ENCODE data around the gene TXNDC11. TPM values are rescaled to one million over a fixed set of nuclear protein-coding genes. Genes with fewer than 3 reads are reported as not detected.

Gene TXNDC11
- polyA plus RNA-seq, 2 of the 4 experiments (the other 2 are of a cell fraction), result 22.7 to 42.4 TPM

GRCh38 chr16:11639925-11640899, 102.4 kb downstream of the TXNDC11 start:
- H3K4me3 ChIP-seq, result peak overlapping the region; percentile 32
- H3K4me2 ChIP-seq, result peak overlapping the region; percentile 89
- DNase-seq (ENCODE audit: low read depth in 1 of 2, low spot score in 1 of 2) (peak; percentile 94 to 100), ATAC-seq (peak; percentile 91 to 94), FAIRE-seq (peak; percentile 86)
- no peaks in the 10 kb centered on the region for H3K9me3 ChIP-seq
- H3K4me1 ChIP-seq, result peaks cover 57% of the 10 kb centered on the region
- WGBS (ENCODE audit: missing lambda C conversion rate), result 6% methylated on average over 24 of the region's 25 CpGs
- H3K27ac ChIP-seq, result peak overlapping the region; percentile 99 to 100
- ChIA-PET CTCF (interaction anchor here (0.6 to 4.3 kb wide), 34 partner anchors 9 to 253 kb away, joined by 3 to 65 read pairs (median 5); partner anchors contain the start of genes LITAF and SNN), POLR2A (interaction anchor here (0.5 to 3.4 kb wide), 24 partner anchors 8 to 270 kb away, joined by 3 to 57 read pairs (median 4); partner anchors contain the start of genes LITAF, TXNDC11 and ZC3H7A)
- TF ChIP-seq HDAC2 (IDR thresholded peaks at IDR 0.05), result no peak
- TF ChIP-seq CBX2 (IDR thresholded peaks at IDR 0.05; ENCODE audit: borderline replicate concordance, low read depth), result no peak
- TF ChIP-seq HOXB5 (CRISPR knock-in tag; IDR thresholded peaks at IDR 0.05), result peak; percentile 47; the same call in 1 of the 2 replicates
- TF ChIP-seq, protein P1, sequence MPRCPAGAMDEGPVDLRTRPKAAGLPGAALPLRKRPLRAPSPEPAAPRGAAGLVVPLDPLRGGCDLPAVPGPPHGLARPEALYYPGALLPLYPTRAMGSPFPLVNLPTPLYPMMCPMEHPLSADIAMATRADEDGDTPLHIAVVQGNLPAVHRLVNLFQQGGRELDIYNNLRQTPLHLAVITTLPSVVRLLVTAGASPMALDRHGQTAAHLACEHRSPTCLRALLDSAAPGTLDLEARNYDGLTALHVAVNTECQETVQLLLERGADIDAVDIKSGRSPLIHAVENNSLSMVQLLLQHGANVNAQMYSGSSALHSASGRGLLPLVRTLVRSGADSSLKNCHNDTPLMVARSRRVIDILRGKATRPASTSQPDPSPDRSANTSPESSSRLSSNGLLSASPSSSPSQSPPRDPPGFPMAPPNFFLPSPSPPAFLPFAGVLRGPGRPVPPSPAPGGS (IDR thresholded peaks at IDR 0.05), result peak; percentile 92
- TF ChIP-seq NFE2L2 (conservative IDR thresholded peaks at IDR 0.05; ENCODE audit: low read length), result peak; percentile 99
- no peak for TF ChIP-seq RCOR1 (IDR thresholded peaks at IDR 0.05; ENCODE audit: low read depth, low read length)
- TF ChIP-seq ZSCAN20 (CRISPR knock-in tag; IDR thresholded peaks at IDR 0.05), result 0 out of 2 replicates have a peak, but pooled peaks have one; percentile 37
- TF ChIP-seq KDM1A (IDR thresholded peaks at IDR 0.05; ENCODE audit: low read depth), result peak; percentile 71; the same call in 1 of the 2 replicates
- 0 out of 2 replicates have a peak, but pooled peaks have one; percentile 5 for TF ChIP-seq ZC3H11A (IDR thresholded peaks at IDR 0.05)
- no peak for TF ChIP-seq MYC (IDR thresholded peaks at IDR 0.05; ENCODE audit: borderline replicate concordance, low read length)
- TF ChIP-seq POLR2A (IDR thresholded peaks at IDR 0.05; ENCODE audit: low read length), result peak; percentile 43
- no peak for TF ChIP-seq BHLHE40 (IDR thresholded peaks at IDR 0.05; ENCODE audit: low read depth, low read length)
- no peak for TF ChIP-seq ESRRA (IDR thresholded peaks at IDR 0.05; ENCODE audit: borderline replicate concordance, low read length)
- TF ChIP-seq USF2 (IDR thresholded peaks at IDR 0.05), result peak; percentile 81
- 0 out of 2 replicates have a peak, but pooled peaks have one; percentile 65 for TF ChIP-seq HEYL (CRISPR knock-in tag; IDR thresholded peaks at IDR 0.05)
- peak; percentile 64; the same call in 1 of the 2 replicates for TF ChIP-seq ATOH8 (CRISPR knock-in tag; IDR thresholded peaks at IDR 0.05; ENCODE audit: low read depth)
- TF ChIP-seq, protein P2, sequence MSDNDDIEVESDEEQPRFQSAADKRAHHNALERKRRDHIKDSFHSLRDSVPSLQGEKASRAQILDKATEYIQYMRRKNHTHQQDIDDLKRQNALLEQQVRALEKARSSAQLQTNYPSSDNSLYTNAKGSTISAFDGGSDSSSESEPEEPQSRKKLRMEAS (IDR thresholded peaks at IDR 0.05), result peak; percentile 96
- peak; percentile 100 for TF ChIP-seq MAFK (IDR thresholded peaks at IDR 0.05; ENCODE audit: partially characterized antibody)
- TF ChIP-seq JUN (IDR thresholded peaks at IDR 0.05), result peak; percentile 98
- TF ChIP-seq FOXS1 (CRISPR knock-in tag; IDR thresholded peaks at IDR 0.05), result peak; percentile 32; the same call in 1 of the 2 replicates
- TF ChIP-seq GATA3 (IDR thresholded peaks at IDR 0.05; ENCODE audit: borderline replicate concordance), result peak; percentile 89
- TF ChIP-seq ZFP36 (IDR thresholded peaks at IDR 0.05; ENCODE audit: borderline replicate concordance, partially characterized antibody), result peak; percentile 25
- peak; percentile 96 for TF ChIP-seq RFX5 (IDR thresholded peaks at IDR 0.05)
- peak; percentile 91 for TF ChIP-seq JUNB (IDR thresholded peaks at IDR 0.05)
- 0 out of 2 replicates have a peak, but pooled peaks have one; percentile 24 for TF ChIP-seq EHF (CRISPR knock-in tag; IDR thresholded peaks at IDR 0.05)
- TF ChIP-seq NPAS2 (CRISPR knock-in tag; IDR thresholded peaks at IDR 0.05; ENCODE audit: borderline replicate concordance), result peak; percentile 40; the same call in 1 of the 2 replicates
- TF ChIP-seq HOXB13 (CRISPR knock-in tag; IDR thresholded peaks at IDR 0.05; ENCODE audit: low read depth), result peak; percentile 93
- peak; percentile 85; the same call in 1 of the 2 replicates for TF ChIP-seq CHD4 (IDR thresholded peaks at IDR 0.05; ENCODE audit: borderline replicate concordance)
- TF ChIP-seq TFCP2L1 (CRISPR knock-in tag; IDR thresholded peaks at IDR 0.05), result no peak
- no peak for TF ChIP-seq EHMT2 (IDR thresholded peaks at IDR 0.05; ENCODE audit: low read depth)
- TF ChIP-seq RARB (CRISPR knock-in tag; IDR thresholded peaks at IDR 0.05), result peak; percentile 84
- 0 out of 2 replicates have a peak, but pooled peaks have one; percentile 61 for TF ChIP-seq TP53 (CRISPR knock-in tag; IDR thresholded peaks at IDR 0.05)
- no peak; the same call in 1 of the 2 replicates for TF ChIP-seq HMGXB4 (CRISPR knock-in tag; IDR thresholded peaks at IDR 0.05; ENCODE audit: borderline replicate concordance)
- peak; percentile 97 to 99 for TF ChIP-seq CEBPB (IDR thresholded peaks at IDR 0.05)

Data from A549 (cell line).